ENCODE data around the gene TMC3. TPM values are rescaled to one million over a fixed set of nuclear protein-coding genes. Genes with fewer than 3 reads are reported as not detected.

The TMC3 gene
- total RNA-seq, 2 donors from 2014 or later = not detected

GRCh38 chr15:81377871-81378270 lies 3.9 kb upstream of the TMC3 start:
- Mint-ChIP-seq H3K4me3 (no peak overlapping the region), H3K4me1 (ENCODE audit: low read depth in 2 of 2) (no peaks in the 10 kb centered on the region), H3K27ac (no peak overlapping the region), H3K9me3 (no peaks in the 10 kb centered on the region), H3K27me3 (peaks cover 18 to 40% of the 10 kb centered on the region in 2 donors), H3K36me3 (no peaks in the 10 kb centered on the region)
- DNase-seq (ENCODE audit: low spot score) (no peak), ATAC-seq (no peak)

DNA sequence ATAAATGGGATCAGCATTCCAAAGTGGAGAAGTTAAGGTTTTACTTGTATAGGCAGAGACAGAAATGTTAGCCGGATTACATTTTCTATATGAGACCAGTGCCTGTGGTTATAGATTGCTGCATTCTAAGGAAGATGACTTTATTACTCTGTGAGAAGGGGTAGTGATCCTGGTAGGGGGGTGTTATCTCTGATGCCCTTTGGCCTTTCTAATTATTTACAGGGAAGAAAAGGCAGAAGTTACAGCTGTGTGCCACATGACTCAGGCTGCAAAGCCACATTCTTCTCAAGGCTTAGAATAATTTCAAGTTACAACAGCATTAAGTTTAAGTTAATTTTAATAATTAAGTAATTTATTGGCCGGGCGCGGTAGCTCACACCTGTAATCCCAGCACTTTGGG lies 2.2 kb upstream of the TMC3 start:
- no peak overlapping the region for H3K27ac Mint-ChIP-seq
- no peaks in the 10 kb centered on the region for H3K36me3 Mint-ChIP-seq
- DNase-seq (ENCODE audit: low spot score) (no peak), ATAC-seq (no peak)
- no peaks in the 10 kb centered on the region for H3K4me1 Mint-ChIP-seq (ENCODE audit: low read depth in 2 of 2)
- H3K9me3 Mint-ChIP-seq = no peaks in the 10 kb centered on the region
- H3K4me3 Mint-ChIP-seq = no peak overlapping the region
- H3K27me3 Mint-ChIP-seq = peaks cover 15 to 32% of the 10 kb centered on the region in 2 donors

GRCh38 chr15:81375461-81375860 lies 1.4 kb upstream of the TMC3 start:
- H3K36me3 Mint-ChIP-seq = no peaks in the 10 kb centered on the region

GRCh38 chr15:81373176-81373575 lies 837 bp downstream of the TMC3 start:
- no peaks in the 10 kb centered on the region for H3K9me3 Mint-ChIP-seq
- no peak overlapping the region for H3K4me3 Mint-ChIP-seq
- ATAC-seq = no peak
- no peak overlapping the region for H3K27ac Mint-ChIP-seq
- no peak for DNase-seq (ENCODE audit: low spot score)
- no peaks in the 10 kb centered on the region for H3K36me3 Mint-ChIP-seq
- peaks cover 10 to 12% of the 10 kb centered on the region in 2 donors for H3K27me3 Mint-ChIP-seq
- no peaks in the 10 kb centered on the region for H3K4me1 Mint-ChIP-seq (ENCODE audit: low read depth in 2 of 2)

More at GRCh38 chr15:81375461-81375860, 1.4 kb upstream of the TMC3 start:
- ATAC-seq = no peak
- Mint-ChIP-seq H3K27me3 (peaks cover 12 to 25% of the 10 kb centered on the region in 2 donors), H3K4me3 (no peak overlapping the region), H3K4me1 (ENCODE audit: low read depth in 2 of 2) (no peaks in the 10 kb centered on the region), H3K27ac (no peak overlapping the region), H3K9me3 (no peaks in the 10 kb centered on the region)
- no peak for DNase-seq (ENCODE audit: low spot score)

DNA sequence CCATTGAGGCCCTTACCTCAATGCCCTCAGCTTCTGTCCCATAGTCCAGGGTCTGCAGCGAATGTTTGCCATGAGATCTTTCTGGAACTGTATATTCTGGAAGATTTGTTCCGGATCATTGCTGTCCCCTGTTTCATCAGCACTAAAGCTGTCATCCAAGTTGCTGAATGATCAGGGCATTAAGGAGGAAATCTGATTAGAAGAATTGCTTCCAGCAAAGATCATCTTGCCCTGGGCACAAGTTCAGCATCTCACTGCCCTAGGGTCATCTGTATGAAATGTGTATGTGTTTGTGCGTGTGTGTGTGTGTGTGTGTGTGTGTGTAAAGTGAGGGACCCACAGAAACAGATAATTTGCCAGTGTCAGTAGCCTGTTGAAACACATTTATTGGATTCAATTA lies 1.4 kb downstream of the TMC3 start:
- DNase-seq (ENCODE audit: low spot score) (no peak), ATAC-seq (no peak)
- Mint-ChIP-seq H3K27me3 (peaks cover 6 to 7% of the 10 kb centered on the region in 2 donors), H3K36me3 (no peaks in the 10 kb centered on the region), H3K9me3 (no peaks in the 10 kb centered on the region), H3K4me3 (no peak overlapping the region), H3K4me1 (ENCODE audit: low read depth in 2 of 2) (no peaks in the 10 kb centered on the region), H3K27ac (no peak overlapping the region)

DNA sequence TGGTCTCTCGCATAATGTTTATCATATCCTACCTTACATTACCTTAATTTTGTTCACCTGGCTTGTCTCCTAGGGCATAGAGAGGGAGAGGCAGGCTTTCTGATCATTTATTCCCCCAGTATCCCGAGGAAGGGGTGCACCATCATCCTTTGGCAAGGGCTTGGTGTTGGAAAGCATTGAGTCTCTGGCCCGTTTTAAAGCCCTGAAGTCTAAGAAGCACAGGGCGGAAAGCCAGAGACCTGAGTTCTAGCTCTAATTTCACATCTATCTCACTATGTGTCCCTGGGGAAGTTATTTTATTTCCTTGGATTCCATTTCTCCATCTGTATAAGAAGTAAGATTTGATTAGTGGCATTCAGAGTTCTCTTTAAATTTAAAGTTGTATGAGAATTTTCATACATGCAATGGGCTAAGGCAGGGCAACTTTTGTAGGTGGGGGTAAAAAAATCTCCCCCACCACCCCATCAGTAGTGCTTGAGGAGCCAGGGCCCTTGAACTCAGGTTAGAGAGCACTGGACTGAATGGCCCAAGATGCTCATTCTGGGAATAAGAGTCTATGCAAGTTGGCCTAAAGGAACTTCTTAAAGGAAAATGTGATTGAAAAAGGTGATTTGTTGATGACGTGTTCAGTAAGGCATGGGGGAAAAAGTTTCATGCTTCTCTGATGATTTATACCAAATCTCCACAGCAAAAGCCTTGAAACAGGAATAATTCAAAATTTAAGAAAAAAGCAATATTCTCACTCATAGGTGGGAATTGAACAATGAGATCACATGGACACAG lies 10.1 kb downstream of the TMC3 start:
- Mint-ChIP-seq H3K4me3 (no peak overlapping the region), H3K27ac (no peak overlapping the region), H3K9me3 (no peaks in the 10 kb centered on the region), H3K4me1 (ENCODE audit: low read depth in 2 of 2) (no peaks in the 10 kb centered on the region), H3K36me3 (no peaks in the 10 kb centered on the region), H3K27me3 (peaks cover 8 to 16% of the 10 kb centered on the region in 2 donors)
- ATAC-seq = no peak
- DNase-seq (ENCODE audit: low spot score) = no peak

DNA sequence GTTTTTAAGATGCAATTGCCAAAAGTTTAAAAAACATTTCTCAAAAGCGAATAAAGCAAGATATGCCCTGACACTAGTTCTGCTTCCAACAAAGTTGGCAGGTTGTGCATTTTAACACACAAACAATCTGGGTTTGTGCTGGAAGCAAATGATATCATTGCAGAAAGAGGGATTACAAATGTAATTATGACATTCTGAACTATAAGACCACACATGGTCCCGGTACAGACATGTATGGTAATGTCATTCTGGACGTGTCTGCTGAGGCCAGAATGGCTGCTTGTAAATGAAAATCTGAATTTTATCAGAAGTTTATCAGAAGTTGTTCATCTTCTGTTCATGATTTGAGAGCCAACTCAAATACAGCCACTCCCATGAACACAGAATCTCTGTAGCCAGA lies 10.7 kb downstream of the TMC3 start:
- peaks cover 8 to 16% of the 10 kb centered on the region in 2 donors for H3K27me3 Mint-ChIP-seq
- H3K4me3 Mint-ChIP-seq = no peak overlapping the region
- H3K4me1 Mint-ChIP-seq (ENCODE audit: low read depth in 2 of 2) = no peaks in the 10 kb centered on the region
- H3K36me3 Mint-ChIP-seq = no peaks in the 10 kb centered on the region
- no peaks in the 10 kb centered on the region for H3K9me3 Mint-ChIP-seq
- no peak overlapping the region for H3K27ac Mint-ChIP-seq
- no peak for ATAC-seq
- DNase-seq (ENCODE audit: low spot score) = no peak

DNA sequence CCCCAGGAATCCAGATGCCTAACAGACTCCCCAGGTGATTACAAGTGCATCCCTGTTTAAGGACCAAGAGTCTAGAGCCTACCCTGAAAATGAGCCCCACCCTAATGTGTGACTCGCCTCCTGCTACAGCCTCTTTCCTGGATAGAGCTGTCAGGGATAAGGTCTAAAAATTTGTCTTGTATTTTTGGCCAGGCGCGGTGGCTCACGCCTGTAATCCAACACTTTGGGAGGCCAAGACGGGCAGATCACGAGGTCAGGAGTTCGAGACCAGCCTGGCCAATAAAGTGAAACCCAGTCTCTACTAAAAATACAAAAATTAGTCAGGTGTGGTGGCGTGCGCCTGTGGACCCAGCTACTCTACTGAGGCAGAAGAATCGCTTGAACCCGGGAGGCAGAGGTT lies 11.2 kb downstream of the TMC3 start:
- H3K9me3 Mint-ChIP-seq = no peaks in the 10 kb centered on the region
- no peaks in the 10 kb centered on the region for H3K36me3 Mint-ChIP-seq
- no peaks in the 10 kb centered on the region for H3K4me1 Mint-ChIP-seq (ENCODE audit: low read depth in 2 of 2)
- no peak overlapping the region for H3K27ac Mint-ChIP-seq
- peaks cover 8 to 16% of the 10 kb centered on the region in 2 donors for H3K27me3 Mint-ChIP-seq
- no peak overlapping the region for H3K4me3 Mint-ChIP-seq
- no peak for DNase-seq (ENCODE audit: low spot score)
- ATAC-seq = no peak

GRCh38 chr15:81361891-81362290 lies 12.1 kb downstream of the TMC3 start:
- Mint-ChIP-seq H3K4me3 (no peak overlapping the region), H3K27me3 (peaks cover 10 to 16% of the 10 kb centered on the region in 2 donors), H3K9me3 (no peaks in the 10 kb centered on the region), H3K27ac (no peak overlapping the region), H3K4me1 (ENCODE audit: low read depth in 2 of 2) (no peaks in the 10 kb centered on the region), H3K36me3 (no peaks in the 10 kb centered on the region)
- no peak for DNase-seq (ENCODE audit: low spot score)
- no peak for ATAC-seq

DNA sequence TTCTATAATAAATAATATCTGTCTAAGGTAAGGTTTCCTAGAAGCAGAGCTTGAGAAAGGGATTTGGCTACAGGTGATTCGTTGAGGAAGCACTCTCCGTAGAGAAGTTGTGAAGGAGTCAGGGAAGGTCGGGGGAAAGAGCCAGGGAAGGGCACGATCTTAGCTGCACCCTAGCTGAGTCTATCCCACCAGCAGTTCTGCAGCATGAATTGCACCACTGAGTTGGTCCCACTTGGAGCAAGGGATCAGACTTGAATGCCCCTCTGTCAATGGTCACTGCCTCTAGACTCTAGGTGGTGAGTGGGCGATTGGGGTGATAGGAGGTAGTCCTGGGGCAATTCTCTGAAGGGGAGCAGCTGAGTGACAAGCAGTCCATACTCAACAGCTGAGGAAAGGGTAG lies 13.5 kb downstream of the TMC3 start:
- Mint-ChIP-seq H3K4me1 (ENCODE audit: low read depth in 2 of 2) (no peaks in the 10 kb centered on the region), H3K27me3 (peaks cover 8 to 9% of the 10 kb centered on the region in 2 donors), H3K27ac (no peak overlapping the region), H3K36me3 (no peaks in the 10 kb centered on the region), H3K9me3 (no peaks in the 10 kb centered on the region), H3K4me3 (no peak overlapping the region)
- DNase-seq (ENCODE audit: low spot score) (no peak), ATAC-seq (no peak)

GRCh38 chr15:81358248-81358647 lies 15.8 kb downstream of the TMC3 start:
- Mint-ChIP-seq H3K4me1 (ENCODE audit: low read depth in 2 of 2) (no peaks in the 10 kb centered on the region), H3K9me3 (no peaks in the 10 kb centered on the region), H3K27me3 (peaks cover 8 to 9% of the 10 kb centered on the region in 2 donors), H3K4me3 (no peak overlapping the region), H3K27ac (no peak overlapping the region), H3K36me3 (no peaks in the 10 kb centered on the region)
- ATAC-seq (no peak), DNase-seq (ENCODE audit: low spot score) (no peak)

- Mint-ChIP-seq H3K4me3 (no peak overlapping the region), H3K27me3 (peaks cover 8 to 9% of the 10 kb centered on the region in 2 donors), H3K27ac (no peak overlapping the region), H3K36me3 (no peaks in the 10 kb centered on the region), H3K9me3 (no peaks in the 10 kb centered on the region), H3K4me1 (ENCODE audit: low read depth in 2 of 2) (no peaks in the 10 kb centered on the region)
- DNase-seq (ENCODE audit: low spot score) = no peak
- ATAC-seq = no peak
These were observed 16.8 kb downstream of the TMC3 start for GRCh38 chr15:81357180-81357686.

GRCh38 chr15:81356252-81356651 lies 17.8 kb downstream of the TMC3 start:
- H3K27me3 Mint-ChIP-seq = peaks cover 8 to 9% of the 10 kb centered on the region in 2 donors
- no peak overlapping the region for H3K27ac Mint-ChIP-seq
- no peak for DNase-seq (ENCODE audit: low spot score)
- H3K4me1 Mint-ChIP-seq (ENCODE audit: low read depth in 2 of 2) = no peaks in the 10 kb centered on the region
- ATAC-seq = no peak
- H3K4me3 Mint-ChIP-seq = no peak overlapping the region
- H3K9me3 Mint-ChIP-seq = no peaks in the 10 kb centered on the region
- no peaks in the 10 kb centered on the region for H3K36me3 Mint-ChIP-seq

DNA sequence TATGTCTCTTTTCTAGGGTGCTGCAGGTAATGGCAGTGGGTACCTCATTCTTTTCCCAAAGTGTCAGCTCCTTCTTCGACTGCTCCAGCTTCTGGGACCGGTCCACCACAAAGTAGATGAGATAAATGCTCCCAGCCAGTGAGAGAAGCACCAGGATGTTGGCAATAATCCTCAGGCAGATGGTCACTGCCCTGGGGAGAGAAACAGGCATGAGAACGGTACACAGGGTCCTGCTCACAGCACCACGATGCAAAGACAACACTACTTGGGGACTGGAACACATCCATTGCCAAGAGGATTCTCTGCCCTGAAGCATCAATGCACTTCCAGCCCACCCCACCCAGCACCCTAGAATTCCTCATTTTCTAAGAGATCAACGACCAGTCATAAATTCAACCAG lies 22.4 kb downstream of the TMC3 start:
- DNase-seq (ENCODE audit: low spot score) = no peak
- H3K4me1 Mint-ChIP-seq (ENCODE audit: low read depth in 2 of 2) = no peaks in the 10 kb centered on the region
- H3K27ac Mint-ChIP-seq = no peak overlapping the region
- no peak for ATAC-seq
- no peak overlapping the region for H3K4me3 Mint-ChIP-seq
- H3K9me3 Mint-ChIP-seq = no peaks in the 10 kb centered on the region
- no peaks in the 10 kb centered on the region for H3K36me3 Mint-ChIP-seq
- H3K27me3 Mint-ChIP-seq = peaks cover 0 to 7% of the 10 kb centered on the region in 2 donors

Measured in natural killer cell treated with Interleukin-12 subunit alpha and Interleukin-12 subunit beta and Interleukin-15 and Interleukin-18, amount 100 ng/mL, for 72 hours (primary cell).